ENCODE results near the gene SIRT3. TPM values are rescaled to one million over a fixed set of nuclear protein-coding genes. Genes with fewer than 3 reads are reported as not detected.

Gene SIRT3
- total RNA-seq, 1 experiment from 2014 or later: 13.9 TPM

GRCh38 chr11:202490-202889 lies 33.7 kb downstream of the SIRT3 start:
- no peak overlapping the region for H2AK5ac ChIP-seq (ENCODE audit: insufficient read length, low read length)
- no peak overlapping the region for H3K4me3 Mint-ChIP-seq
- H3K56ac ChIP-seq (ENCODE audit: insufficient read length, low read depth, low read length): no peak overlapping the region
- no peak overlapping the region for H2AFZ ChIP-seq (ENCODE audit: low read length)
- TF ChIP-seq, protein P1, sequence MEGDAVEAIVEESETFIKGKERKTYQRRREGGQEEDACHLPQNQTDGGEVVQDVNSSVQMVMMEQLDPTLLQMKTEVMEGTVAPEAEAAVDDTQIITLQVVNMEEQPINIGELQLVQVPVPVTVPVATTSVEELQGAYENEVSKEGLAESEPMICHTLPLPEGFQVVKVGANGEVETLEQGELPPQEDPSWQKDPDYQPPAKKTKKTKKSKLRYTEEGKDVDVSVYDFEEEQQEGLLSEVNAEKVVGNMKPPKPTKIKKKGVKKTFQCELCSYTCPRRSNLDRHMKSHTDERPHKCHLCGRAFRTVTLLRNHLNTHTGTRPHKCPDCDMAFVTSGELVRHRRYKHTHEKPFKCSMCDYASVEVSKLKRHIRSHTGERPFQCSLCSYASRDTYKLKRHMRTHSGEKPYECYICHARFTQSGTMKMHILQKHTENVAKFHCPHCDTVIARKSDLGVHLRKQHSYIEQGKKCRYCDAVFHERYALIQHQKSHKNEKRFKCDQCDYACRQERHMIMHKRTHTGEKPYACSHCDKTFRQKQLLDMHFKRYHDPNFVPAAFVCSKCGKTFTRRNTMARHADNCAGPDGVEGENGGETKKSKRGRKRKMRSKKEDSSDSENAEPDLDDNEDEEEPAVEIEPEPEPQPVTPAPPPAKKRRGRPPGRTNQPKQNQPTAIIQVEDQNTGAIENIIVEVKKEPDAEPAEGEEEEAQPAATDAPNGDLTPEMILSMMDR (conservative IDR thresholded peaks at IDR 0.05): no peak
- WGBS (ENCODE audit: extremely low coverage, insufficient read length, low lambda C conversion rate): no CpG with 5 or more reads among the region's 8 CpGs
- no peaks in the 10 kb centered on the region for H4K20me1 ChIP-seq (ENCODE audit: control insufficient read depth, insufficient read depth, insufficient read length)
- no peak overlapping the region for H2BK15ac ChIP-seq (ENCODE audit: low read depth, low read length)
- H3K14ac ChIP-seq (ENCODE audit: insufficient read depth, low read length): no peak overlapping the region
- no peak overlapping the region for H2BK120ac ChIP-seq (ENCODE audit: low read depth, low read length, poor library complexity, severe bottlenecking)
- no peaks in the 10 kb centered on the region for H3K9me3 ChIP-seq (ENCODE audit: control insufficient read depth, low read depth, low read length)
- DNase-seq: no peak
- no peak overlapping the region for H2BK20ac ChIP-seq (ENCODE audit: low read depth, low read length, poor library complexity, severe bottlenecking)
- H3K4ac ChIP-seq (ENCODE audit: low read depth, low read length): no peak overlapping the region
- no peak overlapping the region for H3K9ac ChIP-seq (ENCODE audit: extremely low read depth, insufficient read length, low read length)
- no peak overlapping the region for H3K23ac ChIP-seq (ENCODE audit: insufficient read length, low read depth, low read length)
- H2BK5ac ChIP-seq (ENCODE audit: insufficient read length, low read length): no peak overlapping the region
- H4K91ac ChIP-seq (ENCODE audit: insufficient read length, low read depth, low read length): no peak overlapping the region
- no peak overlapping the region; a peak in 1 of 7 replicates for H3K27ac Mint-ChIP-seq
- H3K18ac ChIP-seq (ENCODE audit: insufficient read length, low read depth, low read length): no peak overlapping the region
- peaks cover 5% of the 10 kb centered on the region for H3K79me1 ChIP-seq (ENCODE audit: insufficient read depth, low read depth, low read length, poor library complexity, severe bottlenecking)
- no peak overlapping the region for H3T11ph ChIP-seq (ENCODE audit: low read length)
- peaks cover 9 to 37% (median 23%) of the 10 kb centered on the region in 3 experiments for H3K36me3 Mint-ChIP-seq (ENCODE audit: insufficient read depth in 1 of 3, low read depth in 3 of 3)
- H3K27ac ChIP-seq (ENCODE audit: insufficient read length, low read depth, low read length): no peak overlapping the region
- H4K8ac ChIP-seq (replicated peaks; ENCODE audit: insufficient read length, low read depth, low read length): no peak overlapping the region
- no peak overlapping the region for H2BK12ac ChIP-seq (ENCODE audit: insufficient read length, low read depth, low read length)
- peaks cover 5 to 9% of the 10 kb centered on the region in 2 experiments for H3K4me1 Mint-ChIP-seq
- no peak overlapping the region for H4K5ac ChIP-seq (ENCODE audit: insufficient read length, low read depth, low read length)
- peaks cover 0 to 5% of the 10 kb centered on the region in 2 experiments; a peak in 4 of 5 replicates for H3K9me3 Mint-ChIP-seq
- peaks cover 1% of the 10 kb centered on the region for H3K27me3 Mint-ChIP-seq (ENCODE audit: low read depth)
- H3K4me2 ChIP-seq (ENCODE audit: insufficient read depth, insufficient read length, low read length): no peak overlapping the region
- no peaks in the 10 kb centered on the region; the same call in 1 of the 2 replicates for H3K79me2 ChIP-seq (ENCODE audit: insufficient read depth, low read length)
- peaks cover 7% of the 10 kb centered on the region for H3K23me2 ChIP-seq (ENCODE audit: insufficient read length, low read depth, low read length, poor library complexity, severe bottlenecking)
- H3K27me3 ChIP-seq (ENCODE audit: insufficient read depth, low read length): no peaks in the 10 kb centered on the region
- no peaks in the 10 kb centered on the region; the same call in 1 of the 2 replicates for H3K4me1 ChIP-seq (ENCODE audit: insufficient read depth, low read length)

Measured in H9 (cell line).